GM18519 (cell line): ENCODE data around the gene LIFR.
"Not testable (repeated sequence)": the region's sequence is repeated elsewhere in the genome, so short reads cannot be mapped to it uniquely, and the experiment has no call there.

Experiments
- ATAC-seq: cut with Tn5 transposase; IDR thresholded peaks from one replicate; pipeline ENCODE4 v1.9.1; 2021; ENCODE audit warnings: mild to moderate bottlenecking, moderate library complexity; ENCODE audit not compliant: unreplicated experiment, low FRiP score

LIFR gene

GRCh38 chr5:38528162-38528703 is 28.2 kb downstream of the LIFR start:
- ATAC-seq, result no peak

DNA sequence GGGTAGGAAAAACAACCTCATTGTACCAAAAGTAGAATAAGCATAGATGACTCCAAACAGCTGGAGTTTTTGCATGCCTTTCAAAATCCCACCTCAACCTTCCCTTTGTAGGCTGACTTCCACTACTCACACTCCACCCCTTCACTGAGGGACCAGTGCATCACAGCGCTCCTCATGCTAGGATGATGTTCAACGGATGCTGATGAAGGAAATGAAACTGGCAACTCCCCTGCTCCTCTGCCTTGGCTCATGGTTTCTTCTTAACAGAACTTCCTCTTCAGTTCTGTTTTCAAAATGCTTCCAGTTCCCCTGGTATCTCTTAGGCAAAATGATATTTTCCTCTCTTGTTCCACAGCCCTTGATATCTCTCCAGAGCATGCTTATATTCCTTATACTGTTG is 29.0 kb downstream of the LIFR start:
- no peak for ATAC-seq

DNA sequence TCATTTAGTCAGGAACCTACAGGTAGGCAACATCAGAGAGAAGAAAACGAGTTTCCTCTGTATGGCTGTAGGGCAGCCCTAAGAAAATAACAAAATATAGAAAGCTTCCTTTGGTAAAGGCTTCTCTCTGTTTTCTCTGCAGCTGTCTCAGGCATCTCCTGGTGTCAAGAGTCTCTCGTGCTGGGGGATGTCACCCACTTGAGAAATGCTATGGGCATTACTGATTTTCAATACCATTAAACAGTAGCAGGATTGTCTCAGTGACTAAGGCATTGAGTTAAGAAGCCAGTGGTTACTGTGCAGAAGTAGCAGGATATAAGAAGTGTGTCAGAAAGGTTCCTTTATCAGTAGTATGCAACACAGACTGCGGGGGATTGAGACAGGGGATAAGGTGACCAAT is 32.4 kb downstream of the LIFR start:
- no peak for ATAC-seq

DNA sequence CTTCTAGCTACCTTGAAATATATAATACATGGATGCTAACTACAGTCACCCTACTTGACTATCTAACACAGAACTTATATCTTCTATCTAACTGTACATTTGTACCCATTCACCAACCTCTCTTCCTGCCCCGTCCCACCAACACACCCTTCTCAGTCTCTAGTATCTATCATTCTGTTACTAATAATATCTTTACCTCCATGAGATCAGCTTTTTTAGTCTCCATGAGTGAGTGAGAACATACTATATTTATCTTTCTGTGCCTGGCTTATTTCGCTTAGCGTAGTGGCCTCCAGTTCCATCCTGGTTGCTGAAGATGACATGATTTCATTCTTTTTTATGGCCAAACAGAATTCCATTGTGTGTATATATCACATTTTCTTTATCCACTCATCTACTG is 37.0 kb downstream of the LIFR start:
- ATAC-seq, result no peak

DNA sequence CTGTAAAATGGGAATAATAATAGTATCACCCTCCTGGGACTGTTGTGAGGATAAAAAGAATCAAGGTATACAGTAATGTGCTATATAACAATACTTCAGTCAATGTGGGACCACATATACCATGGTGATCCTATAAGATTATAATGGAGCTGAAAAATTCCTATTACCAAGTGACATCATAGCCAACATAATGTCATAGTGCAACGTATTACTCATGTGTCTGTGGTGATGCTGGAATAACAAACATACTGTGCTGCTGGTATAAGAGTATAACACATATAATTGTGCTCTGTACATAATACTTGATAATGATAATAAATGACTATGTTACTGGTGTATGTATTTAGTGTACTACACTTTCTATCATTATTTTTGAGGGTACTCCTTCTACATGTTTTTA is 38.1 kb downstream of the LIFR start:
- ATAC-seq, result no peak

DNA sequence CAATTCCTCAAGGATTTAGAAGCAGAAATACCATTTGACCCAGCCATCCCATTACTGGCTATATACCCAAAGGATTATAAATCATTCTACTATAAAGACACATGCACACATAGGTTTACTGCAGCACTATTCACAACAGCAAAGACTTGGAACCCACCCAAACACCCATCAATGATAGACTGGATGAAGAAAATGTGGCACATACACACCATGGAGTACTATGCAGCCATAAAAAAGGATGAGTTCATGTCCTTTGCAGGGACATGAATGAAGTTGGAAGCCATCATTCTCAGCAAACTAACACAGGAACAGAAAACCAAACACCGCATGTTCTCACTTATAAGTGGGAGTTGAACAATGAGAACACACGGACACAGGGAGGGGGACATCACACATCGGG is 39.8 kb downstream of the LIFR start:
- ATAC-seq, result not testable (repeated sequence)

- ATAC-seq, result no peak
Measured at GRCh38 chr5:38515646-38516045, 40.8 kb downstream of the LIFR start.

- ATAC-seq, result no peak
Measured at GRCh38 chr5:38515092-38515491, 41.4 kb downstream of the LIFR start.

DNA sequence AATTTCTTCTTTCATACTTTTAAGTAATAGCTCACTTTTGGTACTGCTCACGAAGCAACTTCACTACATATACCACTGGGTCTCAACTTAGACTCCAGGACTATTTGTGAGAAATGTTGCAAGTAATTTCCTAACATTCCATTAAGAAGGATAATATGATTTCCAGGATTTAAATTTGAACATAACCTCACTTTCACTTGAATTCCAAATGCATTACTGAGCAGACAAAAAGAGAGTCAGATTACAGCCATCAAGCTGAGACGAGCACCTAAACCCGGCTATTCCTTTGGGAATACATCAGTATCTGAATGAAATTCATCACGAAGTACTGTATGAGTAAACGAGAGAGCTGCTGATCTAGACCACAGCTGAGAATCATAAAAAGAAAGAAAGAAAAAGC is 47.3 kb downstream of the LIFR start:
- ATAC-seq, result no peak

DNA sequence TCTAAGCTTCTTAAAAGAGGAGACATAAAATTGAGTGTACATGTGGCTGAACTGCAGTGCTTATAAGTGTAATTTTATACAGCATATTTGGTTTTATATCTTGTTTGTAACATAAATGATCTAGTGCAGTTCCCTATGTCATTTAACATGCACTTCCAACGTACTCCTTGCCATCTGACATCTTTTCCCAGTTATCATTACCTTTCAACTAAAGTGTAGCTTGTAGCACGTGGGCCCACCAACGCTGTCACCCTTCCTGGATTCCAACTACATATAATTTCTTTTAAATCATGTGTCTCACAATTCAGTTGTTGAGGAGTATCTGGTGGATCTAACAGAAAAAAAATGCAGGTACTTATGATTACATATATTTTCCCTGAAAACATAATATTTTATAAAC is 50.1 kb downstream of the LIFR start:
- no peak for ATAC-seq

- ATAC-seq, result no peak
Measured at GRCh38 chr5:38500573-38501260, 55.7 kb downstream of the LIFR start.

DNA sequence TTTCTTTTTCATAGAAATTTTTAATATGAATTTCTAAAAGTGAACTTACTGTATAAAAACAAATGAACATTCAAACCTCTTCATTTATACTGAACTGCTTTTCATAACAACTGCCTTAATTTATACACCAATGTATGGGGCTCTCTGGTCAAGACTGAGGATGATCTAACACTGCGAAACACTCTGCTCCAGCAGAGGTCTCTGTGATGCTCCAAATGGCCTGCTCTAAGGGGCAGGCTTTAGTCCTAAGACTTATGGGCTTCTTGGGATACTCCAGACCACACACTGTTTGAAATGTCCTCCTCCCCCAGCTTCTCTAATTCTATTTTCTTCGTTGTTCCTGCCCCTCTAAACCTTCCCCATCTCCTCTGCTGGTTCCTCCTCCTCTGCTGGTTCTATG is 58.5 kb downstream of the LIFR start:
- ATAC-seq, result no peak

GRCh38 chr5:38494763-38495162 is 61.7 kb downstream of the LIFR start:
- no peak for ATAC-seq

- no peak for ATAC-seq
Measured at GRCh38 chr5:38494175-38494574, 62.3 kb downstream of the LIFR start.

DNA sequence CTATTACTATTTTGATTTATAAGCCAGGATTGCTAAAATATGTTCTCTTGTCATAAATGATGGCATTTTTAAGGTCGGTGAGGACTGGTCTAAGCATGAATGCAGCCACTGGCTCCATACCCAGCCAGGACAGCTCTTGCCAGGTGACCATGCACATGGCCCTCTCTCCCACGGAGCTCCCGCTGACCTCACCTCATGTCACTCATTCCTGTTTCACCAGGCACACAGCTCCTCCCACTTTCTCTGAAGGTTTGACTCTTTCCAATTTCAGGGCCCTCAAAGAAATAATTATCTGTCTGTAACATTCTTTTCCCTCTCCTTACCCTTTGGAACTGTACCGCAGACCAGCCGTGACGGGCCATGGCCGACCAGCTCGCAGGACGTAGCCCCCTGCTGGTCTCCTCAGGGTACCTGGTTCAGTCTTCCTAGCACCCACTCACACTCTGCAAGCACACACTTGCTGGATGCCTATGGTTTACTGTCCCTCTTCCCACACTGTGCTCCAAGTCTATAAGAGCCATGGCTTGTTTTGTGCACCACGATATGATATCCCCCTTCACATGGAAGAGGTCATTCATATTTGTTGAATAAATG is 72.5 kb downstream of the LIFR start:
- ATAC-seq, result no peak

- ATAC-seq, result no peak
Measured at GRCh38 chr5:38479315-38479904, 77.0 kb downstream of the LIFR start.

DNA sequence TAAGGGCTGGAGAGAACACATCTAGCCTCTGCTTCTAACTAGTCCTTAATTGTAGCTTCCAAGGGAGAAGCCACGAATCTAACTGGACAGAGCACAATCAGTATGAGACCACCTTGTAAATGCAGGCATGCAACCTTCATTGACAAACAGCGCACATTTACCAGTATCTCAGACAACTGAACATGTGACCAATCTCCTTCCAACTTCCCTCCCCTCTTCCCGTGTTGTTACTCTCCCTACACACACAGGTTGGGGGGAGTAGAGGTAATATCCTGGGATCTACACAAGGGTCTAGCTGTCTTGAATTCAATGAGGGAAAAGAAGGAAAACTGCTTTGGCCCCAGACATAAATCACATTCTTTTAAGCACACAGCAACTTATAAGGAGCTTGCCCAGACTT is 77.6 kb downstream of the LIFR start:
- ATAC-seq, result no peak

DNA sequence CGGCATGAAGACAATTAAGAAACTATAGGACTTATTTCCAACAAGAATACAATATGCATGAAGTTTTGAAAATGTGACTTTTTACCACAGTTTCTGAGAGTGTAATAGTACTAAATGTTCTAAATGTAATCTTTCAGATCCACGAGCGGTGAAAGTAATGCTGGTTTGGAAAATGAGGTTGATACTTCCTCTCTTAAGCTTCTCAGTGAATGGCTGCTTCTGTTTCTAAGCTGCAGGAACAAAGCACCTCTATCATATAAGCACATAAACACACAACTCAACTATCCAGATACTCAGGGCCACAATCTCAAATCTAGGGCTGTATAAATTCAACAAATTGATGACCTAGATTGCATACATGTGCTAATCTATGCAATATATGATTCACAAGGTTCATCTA is 78.3 kb downstream of the LIFR start:
- no peak for ATAC-seq

DNA sequence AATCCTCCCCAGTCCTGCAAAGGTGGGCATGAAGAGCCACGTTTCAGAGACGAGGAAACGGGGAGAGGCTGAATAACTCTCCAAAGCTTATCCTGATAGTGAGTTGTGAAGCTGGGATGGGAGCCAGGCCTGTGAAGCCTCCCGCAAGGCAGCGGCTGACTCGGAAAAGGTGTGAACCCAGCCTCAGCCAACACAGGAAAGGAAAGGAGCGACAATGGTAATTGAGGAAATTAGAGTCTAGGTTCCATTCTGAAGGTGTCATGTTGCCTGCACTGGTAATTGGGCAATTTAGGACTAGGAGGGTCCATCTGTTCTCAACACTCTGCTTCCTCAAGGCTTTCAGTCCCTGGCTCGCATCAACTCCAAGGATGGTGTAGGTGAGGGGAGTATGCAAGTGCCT is 83.4 kb downstream of the LIFR start:
- no peak for ATAC-seq

- no peak for ATAC-seq
Measured at GRCh38 chr5:38472541-38472940, 83.9 kb downstream of the LIFR start.

- ATAC-seq, result no peak
Measured at GRCh38 chr5:38471709-38472108, 84.7 kb downstream of the LIFR start.

DNA sequence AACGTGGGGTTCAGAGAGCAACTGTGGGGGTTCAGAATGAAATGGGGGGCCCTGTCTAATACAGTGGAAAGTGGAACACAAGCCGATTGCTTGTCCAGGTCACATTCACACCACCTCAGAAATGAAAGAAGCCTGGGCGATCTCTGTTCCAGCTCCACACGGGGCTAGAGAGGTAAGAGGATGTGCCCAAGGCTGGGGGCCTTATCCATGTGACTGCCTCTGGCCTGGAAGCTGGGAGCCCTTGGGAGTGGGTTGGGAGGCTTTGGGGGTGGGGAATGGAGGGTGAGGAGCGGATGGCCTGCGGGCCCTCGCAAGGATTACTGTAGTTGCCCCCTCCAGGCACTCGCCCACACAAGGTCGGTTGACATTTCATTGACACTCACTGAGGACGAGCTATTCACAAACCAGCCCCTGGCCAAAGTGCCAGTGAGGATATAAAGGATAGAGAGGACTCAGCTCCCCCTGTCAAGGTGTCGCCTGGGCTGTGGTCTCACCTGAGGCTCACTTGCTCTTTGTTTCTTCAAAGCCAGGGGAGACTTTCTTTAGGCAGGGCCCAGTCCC is 86.7 kb downstream of the LIFR start:
- no peak for ATAC-seq
